Measurements from ENCODE around the gene SYT3. TPM values are rescaled to one million over a fixed set of nuclear protein-coding genes. Genes with fewer than 3 reads are reported as not detected.
"Not testable (repeated sequence)": the region's sequence is repeated elsewhere in the genome, so short reads cannot be mapped to it uniquely, and the experiment has no call there.

Gene SYT3
- total and polyA plus RNA-seq, 4 donors, result not detected

DNA sequence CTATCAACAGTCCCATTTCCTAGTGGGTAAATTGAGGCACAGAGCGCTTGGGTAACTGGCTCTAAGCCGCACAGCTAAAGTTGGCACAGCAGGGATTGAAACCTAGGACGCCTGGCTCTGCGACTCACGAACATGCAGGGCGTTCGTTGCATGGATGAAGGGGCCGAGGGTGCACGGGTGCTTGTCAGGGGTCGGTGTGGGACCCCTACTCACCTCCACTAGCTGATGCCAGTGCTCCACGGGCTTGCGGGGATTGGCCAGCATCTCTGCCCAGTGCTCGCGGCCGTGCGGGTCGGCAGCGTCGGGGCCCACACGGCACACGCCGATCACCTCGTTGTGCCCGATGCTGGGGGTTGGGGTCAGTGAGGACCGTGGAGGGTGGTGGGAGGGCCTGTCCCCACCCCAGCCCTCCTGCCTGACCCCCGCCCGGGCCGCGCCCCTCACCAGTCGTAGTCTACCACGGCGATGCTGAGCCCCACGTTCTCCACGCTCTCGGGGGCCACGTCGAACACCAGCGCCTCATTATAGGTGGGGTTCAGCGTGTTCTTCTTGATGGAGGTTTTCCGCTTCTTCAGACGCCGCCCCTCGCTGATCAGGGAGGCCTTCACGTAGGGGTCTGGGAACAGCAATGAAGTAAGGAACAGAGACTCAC is 14.6 kb downstream of the SYT3 start:
- H3K27me3 ChIP-seq (ENCODE audit: control insufficient read depth in 4 of 4, insufficient read depth in 4 of 4, low read length in 3 of 4), result no peaks in the 10 kb centered on the region
- TF ChIP-seq FOXA2 (IDR thresholded peaks at IDR 0.05) (no peak), FOXA1 (IDR thresholded peaks at IDR 0.05) (no peak), EGR1 (IDR thresholded peaks at IDR 0.05; ENCODE audit: low read depth in 2 of 2) (no peak), HNF4A (conservative IDR thresholded peaks at IDR 0.05) (no peak), YY1 (IDR thresholded peaks at IDR 0.05) (no peak), RXRA (IDR thresholded peaks at IDR 0.05) (no peak), JUND (IDR thresholded peaks at IDR 0.05) (no peak), RAD21 (IDR thresholded peaks at IDR 0.05) (no peak), TAF1 (conservative IDR thresholded peaks at IDR 0.05) (no peak), HNF4G (IDR thresholded peaks at IDR 0.05) (no peak), GABPA (IDR thresholded peaks at IDR 0.05 in 1 of 2, conservative IDR thresholded peaks at IDR 0.05 in 1 of 2) (no peak), NR2F2 (IDR thresholded peaks at IDR 0.05) (no peak), SP1 (IDR thresholded peaks at IDR 0.05) (no peak)
- TF ChIP-seq, protein P1, sequence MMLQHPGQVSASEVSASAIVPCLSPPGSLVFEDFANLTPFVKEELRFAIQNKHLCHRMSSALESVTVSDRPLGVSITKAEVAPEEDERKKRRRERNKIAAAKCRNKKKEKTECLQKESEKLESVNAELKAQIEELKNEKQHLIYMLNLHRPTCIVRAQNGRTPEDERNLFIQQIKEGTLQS (IDR thresholded peaks at IDR 0.05), result no peak
- TF ChIP-seq, protein P2, sequence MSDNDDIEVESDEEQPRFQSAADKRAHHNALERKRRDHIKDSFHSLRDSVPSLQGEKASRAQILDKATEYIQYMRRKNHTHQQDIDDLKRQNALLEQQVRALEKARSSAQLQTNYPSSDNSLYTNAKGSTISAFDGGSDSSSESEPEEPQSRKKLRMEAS (IDR thresholded peaks at IDR 0.05), result no peak
- TF ChIP-seq, protein P3, sequence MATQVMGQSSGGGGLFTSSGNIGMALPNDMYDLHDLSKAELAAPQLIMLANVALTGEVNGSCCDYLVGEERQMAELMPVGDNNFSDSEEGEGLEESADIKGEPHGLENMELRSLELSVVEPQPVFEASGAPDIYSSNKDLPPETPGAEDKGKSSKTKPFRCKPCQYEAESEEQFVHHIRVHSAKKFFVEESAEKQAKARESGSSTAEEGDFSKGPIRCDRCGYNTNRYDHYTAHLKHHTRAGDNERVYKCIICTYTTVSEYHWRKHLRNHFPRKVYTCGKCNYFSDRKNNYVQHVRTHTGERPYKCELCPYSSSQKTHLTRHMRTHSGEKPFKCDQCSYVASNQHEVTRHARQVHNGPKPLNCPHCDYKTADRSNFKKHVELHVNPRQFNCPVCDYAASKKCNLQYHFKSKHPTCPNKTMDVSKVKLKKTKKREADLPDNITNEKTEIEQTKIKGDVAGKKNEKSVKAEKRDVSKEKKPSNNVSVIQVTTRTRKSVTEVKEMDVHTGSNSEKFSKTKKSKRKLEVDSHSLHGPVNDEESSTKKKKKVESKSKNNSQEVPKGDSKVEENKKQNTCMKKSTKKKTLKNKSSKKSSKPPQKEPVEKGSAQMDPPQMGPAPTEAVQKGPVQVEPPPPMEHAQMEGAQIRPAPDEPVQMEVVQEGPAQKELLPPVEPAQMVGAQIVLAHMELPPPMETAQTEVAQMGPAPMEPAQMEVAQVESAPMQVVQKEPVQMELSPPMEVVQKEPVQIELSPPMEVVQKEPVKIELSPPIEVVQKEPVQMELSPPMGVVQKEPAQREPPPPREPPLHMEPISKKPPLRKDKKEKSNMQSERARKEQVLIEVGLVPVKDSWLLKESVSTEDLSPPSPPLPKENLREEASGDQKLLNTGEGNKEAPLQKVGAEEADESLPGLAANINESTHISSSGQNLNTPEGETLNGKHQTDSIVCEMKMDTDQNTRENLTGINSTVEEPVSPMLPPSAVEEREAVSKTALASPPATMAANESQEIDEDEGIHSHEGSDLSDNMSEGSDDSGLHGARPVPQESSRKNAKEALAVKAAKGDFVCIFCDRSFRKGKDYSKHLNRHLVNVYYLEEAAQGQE (IDR thresholded peaks at IDR 0.05), result no peak
- TF ChIP-seq, protein P4, sequence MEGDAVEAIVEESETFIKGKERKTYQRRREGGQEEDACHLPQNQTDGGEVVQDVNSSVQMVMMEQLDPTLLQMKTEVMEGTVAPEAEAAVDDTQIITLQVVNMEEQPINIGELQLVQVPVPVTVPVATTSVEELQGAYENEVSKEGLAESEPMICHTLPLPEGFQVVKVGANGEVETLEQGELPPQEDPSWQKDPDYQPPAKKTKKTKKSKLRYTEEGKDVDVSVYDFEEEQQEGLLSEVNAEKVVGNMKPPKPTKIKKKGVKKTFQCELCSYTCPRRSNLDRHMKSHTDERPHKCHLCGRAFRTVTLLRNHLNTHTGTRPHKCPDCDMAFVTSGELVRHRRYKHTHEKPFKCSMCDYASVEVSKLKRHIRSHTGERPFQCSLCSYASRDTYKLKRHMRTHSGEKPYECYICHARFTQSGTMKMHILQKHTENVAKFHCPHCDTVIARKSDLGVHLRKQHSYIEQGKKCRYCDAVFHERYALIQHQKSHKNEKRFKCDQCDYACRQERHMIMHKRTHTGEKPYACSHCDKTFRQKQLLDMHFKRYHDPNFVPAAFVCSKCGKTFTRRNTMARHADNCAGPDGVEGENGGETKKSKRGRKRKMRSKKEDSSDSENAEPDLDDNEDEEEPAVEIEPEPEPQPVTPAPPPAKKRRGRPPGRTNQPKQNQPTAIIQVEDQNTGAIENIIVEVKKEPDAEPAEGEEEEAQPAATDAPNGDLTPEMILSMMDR (IDR thresholded peaks at IDR 0.05; ENCODE audit: low read depth, low read length, missing input control), result no peak
- TF ChIP-seq, protein P5, sequence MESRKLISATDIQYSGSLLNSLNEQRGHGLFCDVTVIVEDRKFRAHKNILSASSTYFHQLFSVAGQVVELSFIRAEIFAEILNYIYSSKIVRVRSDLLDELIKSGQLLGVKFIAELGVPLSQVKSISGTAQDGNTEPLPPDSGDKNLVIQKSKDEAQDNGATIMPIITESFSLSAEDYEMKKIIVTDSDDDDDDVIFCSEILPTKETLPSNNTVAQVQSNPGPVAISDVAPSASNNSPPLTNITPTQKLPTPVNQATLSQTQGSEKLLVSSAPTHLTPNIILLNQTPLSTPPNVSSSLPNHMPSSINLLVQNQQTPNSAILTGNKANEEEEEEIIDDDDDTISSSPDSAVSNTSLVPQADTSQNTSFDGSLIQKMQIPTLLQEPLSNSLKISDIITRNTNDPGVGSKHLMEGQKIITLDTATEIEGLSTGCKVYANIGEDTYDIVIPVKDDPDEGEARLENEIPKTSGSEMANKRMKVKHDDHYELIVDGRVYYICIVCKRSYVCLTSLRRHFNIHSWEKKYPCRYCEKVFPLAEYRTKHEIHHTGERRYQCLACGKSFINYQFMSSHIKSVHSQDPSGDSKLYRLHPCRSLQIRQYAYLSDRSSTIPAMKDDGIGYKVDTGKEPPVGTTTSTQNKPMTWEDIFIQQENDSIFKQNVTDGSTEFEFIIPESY (IDR thresholded peaks at IDR 0.05), result no peak
- H3K27ac ChIP-seq (ENCODE audit: low read depth in 1 of 2, low read length in 2 of 2), result no peak overlapping the region
- no peak overlapping the region for H3K4me3 ChIP-seq (ENCODE audit: low read depth in 1 of 3, low read length in 3 of 3)
- WGBS, result 90% methylated on average over 44 of the region's 44 CpGs
- no peak overlapping the region for H3K9ac ChIP-seq (ENCODE audit: low read depth in 1 of 2, low read length in 2 of 2)
- H3K36me3 ChIP-seq (ENCODE audit: control insufficient read depth in 4 of 4, insufficient read depth in 3 of 4, low read depth in 1 of 4, low read length in 3 of 4), result no peaks in the 10 kb centered on the region
- no peaks in the 10 kb centered on the region for H3K4me1 ChIP-seq (ENCODE audit: control insufficient read depth in 4 of 4, insufficient read depth in 4 of 4, low read length in 3 of 4)
- DNase-seq (ENCODE audit: low spot score), result no peak
- no peaks in the 10 kb centered on the region for H3K9me3 ChIP-seq (ENCODE audit: control insufficient read depth in 4 of 4, low read length in 3 of 4)

DNA sequence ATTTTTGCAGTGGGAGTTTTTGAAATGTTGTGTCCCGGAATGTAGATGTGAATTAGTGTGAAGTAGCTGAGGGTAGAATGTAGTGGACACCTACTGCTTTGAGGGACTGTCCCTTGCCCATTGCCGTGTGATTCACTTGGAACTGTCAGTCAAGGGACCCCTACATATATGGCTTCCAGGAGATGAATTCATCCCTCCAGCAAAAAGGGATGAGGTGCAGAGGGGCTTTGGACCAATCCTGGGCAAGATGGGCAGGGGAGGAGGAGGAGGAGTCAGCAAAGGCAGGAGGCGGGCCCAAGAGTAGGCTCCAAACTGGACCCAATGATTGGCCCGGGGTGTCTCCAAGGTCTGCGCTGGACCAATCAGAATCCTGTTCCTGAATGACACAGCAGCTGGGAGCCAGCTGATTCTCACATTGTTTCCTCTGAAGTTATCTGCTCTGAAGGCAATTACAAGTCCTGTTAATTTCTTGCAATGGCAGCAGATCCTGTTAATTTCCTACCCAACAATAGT is 19.2 kb downstream of the SYT3 start:
- DNase-seq (ENCODE audit: low spot score), result not testable (repeated sequence)
- 79% methylated on average over 5 of the region's 5 CpGs for WGBS

DNA sequence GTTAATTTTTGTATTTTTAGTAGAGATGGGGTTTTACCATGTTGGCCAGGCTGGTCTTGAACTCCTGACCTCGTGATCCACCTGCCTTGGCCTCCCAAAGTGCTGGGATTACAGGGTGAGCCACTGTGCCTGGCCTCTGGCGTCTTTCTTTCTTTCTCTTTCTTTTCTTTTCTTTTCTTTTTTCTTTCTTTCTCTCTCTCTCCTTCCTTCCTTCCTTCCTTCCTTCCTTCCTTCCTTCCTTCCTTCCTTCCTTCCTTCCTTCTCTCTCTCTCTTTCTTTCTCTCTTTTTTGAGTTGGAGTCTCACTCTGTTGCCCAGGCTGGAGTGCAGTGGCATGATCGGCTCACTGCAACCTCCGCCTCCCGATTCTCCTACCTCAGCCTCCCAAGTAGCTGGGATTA is 20.5 kb downstream of the SYT3 start:
- WGBS, result 74% methylated on average over 5 of the region's 5 CpGs

More for the DNA sequence above, 19.2 kb downstream of the SYT3 start:
- H3K4me3 ChIP-seq (ENCODE audit: low read depth in 1 of 3, low read length in 3 of 3); H3K4me1 ChIP-seq (ENCODE audit: control insufficient read depth in 4 of 4, insufficient read depth in 4 of 4, low read length in 3 of 4); H3K27ac ChIP-seq (ENCODE audit: low read depth in 1 of 2, low read length in 2 of 2); H3K9me3 ChIP-seq (ENCODE audit: control insufficient read depth in 4 of 4, low read length in 3 of 4); H3K27me3 ChIP-seq (ENCODE audit: control insufficient read depth in 4 of 4, insufficient read depth in 4 of 4, low read length in 3 of 4); H3K36me3 ChIP-seq (ENCODE audit: control insufficient read depth in 4 of 4, insufficient read depth in 3 of 4, low read depth in 1 of 4, low read length in 3 of 4); H3K9ac ChIP-seq (ENCODE audit: low read depth in 1 of 2, low read length in 2 of 2): not testable (repeated sequence)

DNA sequence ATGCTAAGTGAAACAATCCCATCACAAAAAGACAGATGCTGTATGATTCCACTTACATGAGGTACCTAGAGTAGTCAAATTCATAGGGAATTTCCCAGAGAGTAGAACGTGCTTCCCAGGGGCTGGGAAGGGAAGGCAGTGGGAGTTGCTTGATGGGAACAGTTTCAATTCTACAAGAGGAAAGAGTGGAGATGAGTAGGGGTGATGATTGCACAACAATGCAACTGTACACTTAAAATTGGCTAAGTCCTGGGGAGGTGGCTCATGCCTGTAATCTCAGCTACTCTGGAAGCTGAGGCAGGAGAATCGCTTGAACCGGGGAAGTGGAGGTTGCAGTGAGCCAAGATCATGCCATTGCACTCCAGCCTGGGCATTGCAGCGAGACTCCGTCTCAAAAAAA is 21.3 kb downstream of the SYT3 start:
- not testable (repeated sequence) for H3K9me3 ChIP-seq (ENCODE audit: control insufficient read depth in 4 of 4, low read length in 3 of 4); H3K27ac ChIP-seq (ENCODE audit: low read depth in 1 of 2, low read length in 2 of 2); H3K36me3 ChIP-seq (ENCODE audit: control insufficient read depth in 4 of 4, insufficient read depth in 3 of 4, low read depth in 1 of 4, low read length in 3 of 4); H3K4me1 ChIP-seq (ENCODE audit: control insufficient read depth in 4 of 4, insufficient read depth in 4 of 4, low read length in 3 of 4); DNase-seq (ENCODE audit: low spot score); H3K27me3 ChIP-seq (ENCODE audit: control insufficient read depth in 4 of 4, insufficient read depth in 4 of 4, low read length in 3 of 4); H3K9ac ChIP-seq (ENCODE audit: low read depth in 1 of 2, low read length in 2 of 2); H3K4me3 ChIP-seq (ENCODE audit: low read depth in 1 of 3, low read length in 3 of 3)
- 81% methylated on average over 4 of the region's 5 CpGs for WGBS

More for the DNA sequence above, 20.5 kb downstream of the SYT3 start:
- not testable (repeated sequence) for H3K4me3 ChIP-seq (ENCODE audit: low read depth in 1 of 3, low read length in 3 of 3); DNase-seq (ENCODE audit: low spot score); H3K4me1 ChIP-seq (ENCODE audit: control insufficient read depth in 4 of 4, insufficient read depth in 4 of 4, low read length in 3 of 4); H3K9me3 ChIP-seq (ENCODE audit: control insufficient read depth in 4 of 4, low read length in 3 of 4); H3K27ac ChIP-seq (ENCODE audit: low read depth in 1 of 2, low read length in 2 of 2); H3K27me3 ChIP-seq (ENCODE audit: control insufficient read depth in 4 of 4, insufficient read depth in 4 of 4, low read length in 3 of 4); H3K9ac ChIP-seq (ENCODE audit: low read depth in 1 of 2, low read length in 2 of 2); H3K36me3 ChIP-seq (ENCODE audit: control insufficient read depth in 4 of 4, insufficient read depth in 3 of 4, low read depth in 1 of 4, low read length in 3 of 4)
